HepG2 (cell line): ENCODE results near the gene FAM43B. TPM values are rescaled to one million over a fixed set of nuclear protein-coding genes. Genes with fewer than 3 reads are reported as not detected.

ENCODE experiments used
- ADNP ChIP-seq: sonication (generic); formaldehyde crosslinking; IDR thresholded peaks from 2 replicates; pipeline ENCODE4 v1.4.0; 2020; ENCODE audit warnings: missing genetic modification reagents
- CREB1 ChIP-seq, 2 experiments: fragments of 450-650 bp in 1 of 2; IDR thresholded peaks; 2 replicates each; pipeline ENCODE4 v1.6.1; 2016 to 2017; ENCODE audit warnings: control low read depth in 1 of 2, mild to moderate bottlenecking in 1 of 2, missing compliant biosample characterization in 1 of 2, missing genetic modification characterization in 1 of 2
- DR1 ChIP-seq: sonication (generic); formaldehyde crosslinking; IDR thresholded peaks from 2 replicates; pipeline ENCODE4 v1.8.0; 2021; ENCODE audit warnings: mild to moderate bottlenecking, missing genetic modification reagents, inconsistent platforms
- GLMP ChIP-seq: sonication (generic); formaldehyde crosslinking; IDR thresholded peaks from 2 replicates; pipeline ENCODE4 v1.9.0; 2021; ENCODE audit warnings: missing genetic modification reagents, mild to moderate bottlenecking, borderline replicate concordance
- GRHL1 ChIP-seq: sonication (generic); formaldehyde crosslinking; conservative IDR thresholded peaks from 2 replicates; pipeline ENCODE4 v1.8.0; 2022; ENCODE audit warnings: missing genetic modification reagents
- GZF1 ChIP-seq: sonication (generic); formaldehyde crosslinking; IDR thresholded peaks from 2 replicates; pipeline ENCODE4 v1.5.1; 2020; ENCODE audit warnings: mild to moderate bottlenecking, missing genetic modification reagents
- HHEX ChIP-seq: IDR thresholded peaks from 2 replicates; pipeline ENCODE4 v1.6.1; 2016; ENCODE audit warnings: control low read depth
- ISX ChIP-seq: sonication (generic); formaldehyde crosslinking; conservative IDR thresholded peaks from 2 replicates; pipeline ENCODE4 v1.5.0; 2020; ENCODE audit warnings: missing genetic modification reagents
- MATR3 ChIP-seq: sonication (generic); formaldehyde crosslinking; IDR thresholded peaks from 2 replicates; pipeline ENCODE4 v1.4.0; 2020; ENCODE audit warnings: missing genetic modification reagents
- MXD4 ChIP-seq: IDR thresholded peaks from 2 replicates; pipeline ENCODE4 v1.6.1; 2016; ENCODE audit warnings: mild to moderate bottlenecking, missing biosample characterization, missing genetic modification reagents
- NFIB ChIP-seq: sonication (generic); formaldehyde crosslinking; IDR thresholded peaks from 2 replicates; pipeline ENCODE4 v1.9.0; 2021; ENCODE audit warnings: missing genetic modification reagents, mild to moderate bottlenecking, borderline replicate concordance
- NR2F2 ChIP-seq: IDR thresholded peaks from 2 replicates; pipeline ENCODE4 v1.6.1; 2012; ENCODE audit warnings: low read depth, inconsistent platforms, borderline replicate concordance
- NR2F6 ChIP-seq, 2 experiments: IDR thresholded peaks; 2 replicates each; pipeline ENCODE4 v1.6.1; 2016; ENCODE audit warnings: antibody characterized with exemption in 1 of 2, mild to moderate bottlenecking in 1 of 2
- PAF1 ChIP-seq: IDR thresholded peaks from 2 replicates; pipeline ENCODE4 v1.6.1; 2016; ENCODE audit warnings: missing genetic modification reagents, missing compliant biosample characterization
- SIN3B ChIP-seq: fragments of 150-350 bp; IDR thresholded peaks from 2 replicates; pipeline ENCODE4 v1.6.1; 2014; ENCODE audit warnings: low read length
- STAG1 ChIP-seq: sonication (generic); formaldehyde crosslinking; IDR thresholded peaks from 2 replicates; pipeline ENCODE4 v1.4.0; 2020; ENCODE audit warnings: missing genetic modification reagents
- TP53 ChIP-seq: sonication (generic); formaldehyde crosslinking; conservative IDR thresholded peaks from 2 replicates; pipeline ENCODE4 v1.4.0; 2020; ENCODE audit warnings: missing genetic modification reagents
- TSC22D2 ChIP-seq: sonication (generic); formaldehyde crosslinking; IDR thresholded peaks from 2 replicates; pipeline ENCODE4 v1.5.1; 2020; ENCODE audit warnings: missing genetic modification reagents, mild to moderate bottlenecking, borderline replicate concordance
- ZFP37 ChIP-seq: sonication (generic); formaldehyde crosslinking; IDR thresholded peaks from 2 replicates; pipeline ENCODE4 v1.4.0; 2020; ENCODE audit warnings: missing genetic modification reagents, borderline replicate concordance
- ZFP82 ChIP-seq: sonication (generic); formaldehyde crosslinking; IDR thresholded peaks from 2 replicates; pipeline ENCODE4 v1.5.1; 2020; ENCODE audit warnings: mild to moderate bottlenecking, missing genetic modification reagents, borderline replicate concordance
- ZMYM3 ChIP-seq: sonication (generic); formaldehyde crosslinking; IDR thresholded peaks from 2 replicates; pipeline ENCODE4 v1.5.1; 2020; ENCODE audit warnings: mild to moderate bottlenecking, missing genetic modification reagents
- ZNF235 ChIP-seq: sonication (generic); formaldehyde crosslinking; IDR thresholded peaks from 2 replicates; pipeline ENCODE4 v1.8.1; 2023; ENCODE audit warnings: mild to moderate bottlenecking, missing genetic modification reagents, borderline replicate concordance
- ZNF253 ChIP-seq: sonication (generic); formaldehyde crosslinking; IDR thresholded peaks from 2 replicates; pipeline ENCODE4 v1.8.0; 2022; ENCODE audit warnings: mild to moderate bottlenecking, missing genetic modification reagents, borderline replicate concordance
- ZNF30 ChIP-seq: sonication (generic); formaldehyde crosslinking; IDR thresholded peaks from 2 replicates; pipeline ENCODE4 v1.5.0; 2020; ENCODE audit warnings: mild to moderate bottlenecking, missing genetic modification reagents
- ZNF7 ChIP-seq: IDR thresholded peaks from 2 replicates; pipeline ENCODE4 v1.6.1; 2016; ENCODE audit warnings: missing biosample characterization, missing genetic modification reagents
- ZNF781 ChIP-seq: sonication (generic); formaldehyde crosslinking; IDR thresholded peaks from 2 replicates; pipeline ENCODE4 v1.5.1; 2020; ENCODE audit warnings: borderline replicate concordance, mild to moderate bottlenecking, missing genetic modification reagents; ENCODE audit errors: not compliant biosample characterization
- ZUFSP ChIP-seq: sonication (generic); formaldehyde crosslinking; IDR thresholded peaks from 2 replicates; pipeline ENCODE4 v1.9.0; 2021; ENCODE audit warnings: missing genetic modification reagents, mild to moderate bottlenecking, borderline replicate concordance
- polyA plus RNA-seq, 8 experiments: library from polyadenylated mRNA; depleted of rRNA in 3 of 8; stranded (reverse) in 7 of 8; unstranded in 1 of 8; fragments of >200 nt; fragmentation: Illumina TruSeq in 4 of 8; extraction: Trizol in 4 of 8; gene quantifications; 2 replicates each; pipeline versions ENCODE4 v1.2.1 to v1.2.3, GENCODE V29; 2011 to 2016; ENCODE audit warnings: low read depth in 4 of 8, missing spikeins in 1 of 8, mixed read lengths in 1 of 8; ENCODE audit not compliant: insufficient read depth in 1 of 8
- total RNA-seq, 5 experiments: library from RNA; depleted of rRNA; stranded (reverse); fragments of >200 nt; fragmentation: Illumina TruSeq; extraction: Trizol; gene quantifications; 2 replicates each; pipeline ENCODE4 v1.2.3, GENCODE V29; 2016; ENCODE audit warnings: low read depth in 1 of 5

The FAM43B gene
- total and polyA plus RNA-seq, 2 of the 13 experiments (the other 11 are each of a cell fraction or from before 2014, with no cell fraction given), result 0.63 to 3.7 TPM

- TF ChIP-seq ZFP82 (CRISPR knock-in tag) (peak; percentile 50; the same call in 1 of the 2 replicates), ZFP37 (CRISPR knock-in tag) (0 out of 2 replicates have a peak, but pooled peaks have one; percentile 74), NR2F2 (no peak; the same call in 1 of the 2 replicates), NR2F6 (IDR thresholded peaks at IDR 0.05) (peak; percentile 61; the same call in 1 of the 2 replicates), NR2F6 (CRISPR knock-in tag; IDR thresholded peaks at IDR 0.05) (peak; percentile 73), ZNF30 (CRISPR knock-in tag) (no peak), ZNF781 (CRISPR knock-in tag) (no peak), TSC22D2 (CRISPR knock-in tag) (peak; percentile 52; the same call in 1 of the 2 replicates), ZUFSP (no peak), ADNP (CRISPR knock-in tag) (no peak), TP53 (CRISPR knock-in tag) (0 out of 2 replicates have a peak, but pooled peaks have one; percentile 71), ZNF235 (CRISPR knock-in tag) (no peak), MATR3 (CRISPR knock-in tag) (no peak), GRHL1 (CRISPR knock-in tag) (no peak), MXD4 (no peak; the same call in 1 of the 2 replicates), ZNF7 (no peak), GZF1 (no peak), ZNF253 (CRISPR knock-in tag) (no peak; the same call in 1 of the 2 replicates), HHEX (CRISPR knock-in tag) (no peak), GLMP (CRISPR knock-in tag) (no peak), ISX (CRISPR knock-in tag) (no peak), NFIB (CRISPR knock-in tag) (no peak), PAF1 (CRISPR knock-in tag) (no peak), SIN3B (peak; percentile 85), STAG1 (CRISPR knock-in tag) (no peak), CREB1 (IDR thresholded peaks at IDR 0.05) (peak; percentile 95), CREB1 (CRISPR knock-in tag; IDR thresholded peaks at IDR 0.05) (peak; percentile 100), ZMYM3 (CRISPR knock-in tag) (no peak; the same call in 1 of the 2 replicates), DR1 (CRISPR knock-in tag) (peak; percentile 74)
Observed at GRCh38 chr1:20507564-20508410, 44.6 kb upstream of the FAM43B start, which contains the start of gene MUL1 (continued).
